ENCODE data around the gene EXO1. TPM values are rescaled to one million over a fixed set of nuclear protein-coding genes. Genes with fewer than 3 reads are reported as not detected.

The EXO1 gene
- total RNA-seq, 4 donors from 2014 or later, result 0.46 to 1.5 (median 1.4) TPM; not detected in 1

- no peak for TF ChIP-seq CTCF (IDR thresholded peaks at IDR 0.05)
- no peak for TF ChIP-seq POLR2AphosphoS5 (IDR thresholded peaks at IDR 0.05)
- TF ChIP-seq EP300 (IDR thresholded peaks at IDR 0.05), result no peak
- no peak for TF ChIP-seq POLR2A (IDR thresholded peaks at IDR 0.05; ENCODE audit: low read depth)
- intact Hi-C loops (cut with DNase I), result no loop called here
- Histone ChIP-seq H3K9me3 (no peaks in the 10 kb centered on the region), H3K36me3 (no peaks in the 10 kb centered on the region), H3K27me3 (no peaks in the 10 kb centered on the region), H3K4me1 (no peaks in the 10 kb centered on the region), H3K27ac (replicated peaks in 1 of 4) (no peak overlapping the region), H3K4me3 (no peak overlapping the region)
- no peak for DNase-seq (ENCODE audit: extremely low spot score)
Observed at GRCh38 chr1:241870336-241870735, 22.3 kb downstream of the EXO1 start.

DNA sequence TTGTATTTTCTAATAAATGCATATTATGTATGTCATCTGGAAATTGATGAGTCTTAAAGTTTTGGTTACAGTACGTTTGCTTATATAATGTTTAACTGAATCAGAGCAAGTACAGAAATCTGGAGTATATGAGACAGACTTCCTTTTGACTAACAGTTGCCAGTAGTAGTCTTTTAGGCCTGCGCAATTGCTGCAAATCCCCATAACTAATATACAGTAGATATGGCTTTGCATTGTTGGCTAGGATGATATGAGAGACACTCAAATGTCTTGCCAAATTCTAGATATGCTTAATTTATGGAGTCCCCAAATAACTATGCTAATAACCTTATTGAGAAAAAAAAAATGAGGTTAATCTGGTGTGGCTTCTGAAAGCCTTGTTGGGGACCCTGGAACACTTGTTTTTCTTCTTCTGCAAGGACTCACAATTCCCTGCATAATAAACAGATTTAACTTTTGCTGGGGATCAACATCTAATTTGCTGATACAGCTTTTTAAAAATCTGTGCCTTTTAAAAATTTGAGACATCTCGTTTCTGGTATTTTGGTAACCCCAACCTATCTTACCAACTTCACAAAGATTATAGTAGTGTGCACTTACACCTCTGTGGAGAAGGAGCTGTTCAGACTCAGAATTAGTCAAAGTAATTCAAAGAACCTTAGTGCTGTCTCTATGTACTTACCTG, 22.9 kb downstream of the EXO1 start:
- WGBS, result 83% methylated on average over 3 of the region's 3 CpGs
- TF ChIP-seq CTCF (IDR thresholded peaks at IDR 0.05) (no peak), EP300 (IDR thresholded peaks at IDR 0.05) (no peak), POLR2AphosphoS5 (IDR thresholded peaks at IDR 0.05) (no peak), POLR2A (IDR thresholded peaks at IDR 0.05; ENCODE audit: low read depth) (no peak)
- Histone ChIP-seq H3K4me3 (no peak overlapping the region), H3K27me3 (no peaks in the 10 kb centered on the region), H3K36me3 (no peaks in the 10 kb centered on the region), H3K9me3 (no peaks in the 10 kb centered on the region), H3K4me1 (no peaks in the 10 kb centered on the region), H3K27ac (replicated peaks in 1 of 4) (no peak overlapping the region)
- intact Hi-C loops (cut with DNase I), result no loop called here
- no peak for DNase-seq (ENCODE audit: extremely low spot score)

DNA sequence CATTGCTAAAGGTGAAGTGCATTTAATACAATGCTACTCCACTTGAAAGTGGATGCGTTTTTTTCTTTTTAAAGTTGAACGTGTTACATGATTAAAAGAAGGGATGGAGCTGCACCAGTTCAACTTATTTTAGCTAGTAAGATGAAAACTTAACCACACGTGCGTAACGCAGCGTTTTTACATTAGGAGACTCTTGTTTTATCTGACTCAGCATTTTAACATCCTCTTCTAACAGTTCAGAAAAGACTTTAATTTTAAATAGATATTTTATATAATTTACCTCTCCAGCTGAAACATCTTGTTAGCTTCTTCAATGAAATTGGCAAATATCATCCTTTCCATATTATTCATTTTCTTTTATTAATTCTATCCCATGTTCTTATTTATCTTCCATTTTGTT, 33.4 kb downstream of the EXO1 start:
- Histone ChIP-seq H3K36me3 (no peaks in the 10 kb centered on the region), H3K4me3 (no peak overlapping the region), H3K27ac (replicated peaks in 1 of 4) (no peak overlapping the region), H3K9me3 (no peaks in the 10 kb centered on the region), H3K4me1 (no peaks in the 10 kb centered on the region), H3K27me3 (no peaks in the 10 kb centered on the region)
- WGBS, result 92% methylated on average over 6 of the region's 6 CpGs
- intact Hi-C loops (cut with DNase I), result no loop called here
- TF ChIP-seq POLR2AphosphoS5 (IDR thresholded peaks at IDR 0.05), result no peak
- TF ChIP-seq POLR2A (IDR thresholded peaks at IDR 0.05; ENCODE audit: low read depth), result no peak
- no peak for TF ChIP-seq CTCF (IDR thresholded peaks at IDR 0.05)
- TF ChIP-seq EP300 (IDR thresholded peaks at IDR 0.05), result no peak
- no peak for DNase-seq (ENCODE audit: extremely low spot score)

DNA sequence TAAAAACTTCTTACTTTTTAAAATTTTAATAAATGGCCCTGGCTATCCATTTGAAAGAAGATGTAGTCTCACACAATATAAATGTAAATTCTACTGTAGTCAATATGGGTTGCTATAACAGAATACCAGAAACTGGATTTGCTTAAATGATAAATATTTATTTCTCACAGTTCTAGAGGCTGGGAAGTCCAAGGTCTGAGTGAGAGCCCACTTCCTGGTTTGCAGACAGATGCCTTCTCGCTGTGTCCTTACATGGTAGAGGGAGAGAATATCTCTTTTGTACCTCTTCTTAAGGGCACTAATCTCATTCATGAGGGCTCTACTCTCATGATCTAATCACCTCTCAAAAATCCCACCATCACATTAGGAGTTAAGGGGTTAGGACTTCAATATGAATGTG, 35.2 kb downstream of the EXO1 start:
- Histone ChIP-seq H3K36me3 (no peaks in the 10 kb centered on the region), H3K27ac (replicated peaks in 1 of 4) (no peak overlapping the region), H3K4me3 (no peak overlapping the region), H3K9me3 (no peaks in the 10 kb centered on the region), H3K27me3 (no peaks in the 10 kb centered on the region), H3K4me1 (no peaks in the 10 kb centered on the region)
- intact Hi-C loops (cut with DNase I), result no loop called here
- WGBS, result 95% methylated on average over 1 of the region's 1 CpG
- TF ChIP-seq CTCF (IDR thresholded peaks at IDR 0.05) (no peak), EP300 (IDR thresholded peaks at IDR 0.05) (no peak), POLR2AphosphoS5 (IDR thresholded peaks at IDR 0.05) (no peak), POLR2A (IDR thresholded peaks at IDR 0.05; ENCODE audit: low read depth) (no peak)
- no peak for DNase-seq (ENCODE audit: extremely low spot score)

DNA sequence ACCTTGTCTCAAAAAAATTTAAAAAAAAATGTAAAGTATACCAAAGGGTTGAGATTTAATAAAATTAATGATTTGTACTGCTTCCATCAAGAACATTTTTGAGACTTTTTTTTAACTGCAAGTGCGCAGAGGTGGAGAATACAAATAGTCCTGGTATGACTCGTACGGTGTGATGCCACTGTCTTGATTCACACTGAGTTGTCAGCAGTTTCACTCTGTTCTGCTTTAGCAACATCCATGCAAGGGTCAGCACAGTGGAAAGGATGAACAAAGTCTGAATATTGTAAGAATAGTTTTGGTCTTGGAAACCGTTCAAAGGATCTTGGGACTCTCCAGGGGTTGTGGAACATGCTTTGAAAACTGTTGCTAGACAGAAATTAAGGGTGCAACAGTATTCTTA, 40.2 kb downstream of the EXO1 start:
- intact Hi-C loops (cut with DNase I), result no loop called here
- WGBS, result 84% methylated on average over 4 of the region's 4 CpGs
- Histone ChIP-seq H3K4me3 (no peak overlapping the region), H3K27ac (replicated peaks in 1 of 4) (no peak overlapping the region), H3K4me1 (no peaks in the 10 kb centered on the region), H3K27me3 (no peaks in the 10 kb centered on the region), H3K9me3 (no peaks in the 10 kb centered on the region), H3K36me3 (no peaks in the 10 kb centered on the region)
- DNase-seq (ENCODE audit: extremely low spot score), result no peak
- no peak for TF ChIP-seq POLR2AphosphoS5 (IDR thresholded peaks at IDR 0.05)
- no peak for TF ChIP-seq CTCF (IDR thresholded peaks at IDR 0.05)
- TF ChIP-seq POLR2A (IDR thresholded peaks at IDR 0.05; ENCODE audit: low read depth), result no peak
- TF ChIP-seq EP300 (IDR thresholded peaks at IDR 0.05), result no peak

Measured in esophagus muscularis mucosa (tissue), 4 donors.